B cell (primary cell): ENCODE results near the gene SMPX.

Experiments used
- CTCF ChIP-seq: fragments of 200-600 bp; IDR thresholded peaks from one replicate; pipeline ENCODE4 v1.8.0; 2022; ENCODE audit warnings: antibody characterized with exemption, mild to moderate bottlenecking
- EZH2 ChIP-seq: IDR thresholded peaks from 2 replicates; pipeline ENCODE4 v1.6.1; 2012; ENCODE audit warnings: borderline replicate concordance, low read depth, mild to moderate bottlenecking, moderate library complexity, low read length; ENCODE audit not compliant: insufficient read depth, poor library complexity, severe bottlenecking

DNA sequence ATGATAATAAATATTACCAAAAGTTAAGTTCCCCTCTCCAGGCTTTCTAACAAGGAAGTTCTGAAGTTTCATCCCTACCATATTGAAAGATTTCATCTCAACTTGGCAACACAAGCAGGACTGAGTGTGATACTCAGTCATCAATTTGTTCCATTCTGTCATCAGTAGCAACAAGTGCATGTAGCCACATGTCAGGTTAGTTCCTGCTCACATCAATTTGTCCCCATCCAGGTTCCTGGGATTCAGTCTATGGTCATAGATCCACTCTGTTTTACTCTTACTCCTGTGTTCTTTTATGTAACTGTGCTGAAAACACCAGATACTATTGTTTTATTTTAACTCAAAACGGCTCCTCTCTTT, 22.2 kb downstream of the SMPX start:
- TF ChIP-seq CTCF (no peak), EZH2 (no peak)
